Colon (tissue), 2 donors: ENCODE data around the gene NFKBIZ.

Experiments
- FAIRE-seq: peaks from 2 replicates; lab custom pipeline; 2012; peaks lifted over from hg19 to GRCh38; lab: Jason Lieb, UNC
- donor health status: control.
- donor health status: control.

Gene NFKBIZ

GRCh38 chr3:101848754-101849713 lies at the start of gene NFKBIZ:
NFKBIZ (plus strand) TSS chr3:101849514; CDS start chr3:101849629, 115 bp downstream.
- FAIRE-seq = no peak

DNA sequence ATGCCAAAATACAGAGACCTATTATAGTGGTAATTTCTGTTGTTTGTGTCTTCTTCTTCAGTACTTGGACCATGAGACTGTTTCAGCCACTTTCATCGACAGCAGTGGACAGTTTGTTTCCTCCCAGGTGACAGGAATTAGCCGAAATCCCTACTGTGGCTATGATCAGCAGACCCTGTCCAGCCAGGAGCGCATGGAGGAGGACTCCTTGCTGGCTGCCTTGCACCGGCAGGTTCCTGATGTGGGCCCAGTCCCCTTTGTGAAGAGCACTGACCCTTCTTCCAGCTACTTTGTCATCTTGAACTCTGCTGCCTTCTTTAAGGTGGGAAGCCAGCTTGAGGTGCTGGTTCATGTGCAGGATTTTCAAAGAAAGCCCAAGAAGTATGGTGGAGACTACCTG lies 48.1 kb upstream of the NFKBIZ start:
- no peak for FAIRE-seq

DNA sequence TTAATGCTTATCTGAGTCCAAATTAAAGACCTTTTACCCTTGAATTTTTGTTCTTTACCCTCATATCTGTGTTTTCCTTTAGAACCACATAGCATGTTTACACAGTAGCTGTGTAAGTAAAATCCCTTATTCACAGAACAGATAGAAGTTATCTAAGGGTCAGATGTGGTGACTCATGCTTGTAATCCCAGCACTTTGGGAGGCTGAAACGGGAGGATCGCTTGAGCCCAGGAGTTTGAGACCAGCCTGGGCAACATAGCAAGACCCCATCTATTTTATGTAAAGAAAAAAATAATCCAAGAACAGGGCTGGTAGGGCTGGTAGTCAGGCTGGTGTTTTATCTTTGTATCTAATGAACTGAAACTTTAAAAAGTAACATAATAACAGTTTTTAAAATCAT lies 47.1 kb upstream of the NFKBIZ start:
- FAIRE-seq = no peak

- FAIRE-seq = peak; percentile 71
Measured at GRCh38 chr3:101803173-101803782, 46.0 kb upstream of the NFKBIZ start.

DNA sequence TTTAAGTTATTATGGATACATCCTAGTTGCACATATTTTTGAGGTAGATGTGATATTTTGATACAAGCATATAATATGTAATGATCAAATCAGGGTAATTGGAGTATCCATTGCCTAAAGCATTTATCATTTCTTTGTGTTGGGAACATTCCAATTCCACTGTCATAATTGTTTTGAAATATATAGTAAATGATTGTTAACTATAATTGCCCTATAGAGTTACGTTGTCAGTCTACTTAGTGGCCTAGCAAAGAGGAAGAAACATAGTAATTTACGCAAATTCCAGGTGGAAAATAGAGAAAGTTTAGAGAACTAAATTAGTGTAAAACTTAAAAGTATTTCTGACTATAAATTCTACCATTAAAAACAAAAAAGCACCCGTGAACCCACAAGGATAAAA lies 45.4 kb upstream of the NFKBIZ start:
- no peak for FAIRE-seq

DNA sequence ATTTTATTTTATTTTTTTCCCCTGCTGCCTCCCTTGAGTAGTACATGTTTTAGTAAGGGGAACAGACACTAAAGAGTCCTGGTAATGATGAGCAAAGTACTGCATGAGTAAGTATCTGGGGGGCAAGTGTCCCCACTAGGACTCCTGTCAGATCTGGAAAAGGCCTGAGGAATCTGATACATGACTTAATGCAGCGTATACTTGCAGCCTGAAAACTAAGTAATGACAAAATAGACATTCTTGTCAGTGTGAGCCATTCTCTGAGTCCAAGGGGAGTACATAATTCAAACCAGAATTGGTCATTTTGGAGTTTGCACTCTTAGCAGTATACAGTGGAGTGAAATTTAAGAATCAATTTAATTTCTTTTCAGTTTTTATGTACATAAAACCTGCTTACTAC lies 42.8 kb upstream of the NFKBIZ start:
- no peak for FAIRE-seq

DNA sequence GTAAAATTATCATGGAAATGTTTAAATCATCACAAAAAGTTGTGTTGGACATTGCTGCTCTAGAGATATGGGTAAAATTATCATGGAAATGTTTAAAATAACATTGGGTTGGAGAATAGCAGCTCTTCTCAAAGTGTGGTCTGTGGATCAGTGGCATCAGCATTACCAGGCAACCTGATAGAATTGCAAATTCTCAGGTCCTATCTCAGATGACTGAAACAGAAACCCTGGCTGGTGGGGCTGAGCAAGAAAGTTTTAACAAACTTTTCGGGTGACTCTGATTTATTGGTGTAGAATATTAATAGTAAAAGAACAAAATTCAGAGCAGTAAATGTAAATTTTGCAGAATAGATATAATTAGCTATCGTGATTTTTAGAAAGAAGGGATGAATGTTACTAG lies 41.4 kb upstream of the NFKBIZ start:
- no peak for FAIRE-seq

DNA sequence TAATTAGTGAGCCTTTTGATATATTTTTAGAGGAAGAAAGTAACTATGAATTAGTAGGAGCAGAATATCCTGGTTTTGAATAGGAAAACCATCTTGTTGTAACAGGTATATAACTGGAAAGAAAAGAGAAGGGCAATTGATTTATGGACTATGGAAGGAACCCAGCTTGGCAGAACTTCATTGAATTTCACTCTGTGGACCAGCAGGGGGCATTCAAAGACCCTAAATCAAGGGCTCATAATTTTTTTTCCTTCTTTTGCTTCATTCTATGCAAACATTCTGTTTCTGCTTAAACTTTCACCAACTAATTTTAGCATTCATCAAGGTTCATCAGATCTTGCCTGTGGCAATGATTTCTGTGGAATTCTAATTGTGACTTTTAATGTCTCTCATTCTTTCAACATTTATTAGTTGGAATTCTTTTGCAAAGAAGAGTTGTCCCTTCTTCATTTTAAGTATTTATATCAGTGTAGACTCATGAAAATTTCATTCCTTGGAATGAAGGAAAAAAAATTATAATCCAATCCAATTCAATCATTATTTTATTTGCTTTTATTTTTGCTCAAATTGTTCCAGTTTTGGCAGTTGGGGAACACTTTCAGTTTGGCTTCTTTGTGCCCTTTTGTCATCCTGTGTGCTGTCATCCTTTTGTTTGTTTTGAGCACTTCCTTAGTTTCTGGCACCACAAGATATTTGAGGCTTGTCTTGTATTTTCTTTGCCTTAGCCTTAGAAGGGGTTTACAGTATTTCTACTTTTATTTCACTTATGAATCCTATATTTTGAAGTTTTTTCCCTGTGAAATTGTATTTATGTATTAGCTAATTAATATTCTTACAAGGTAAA lies 39.9 kb upstream of the NFKBIZ start:
- FAIRE-seq = peak; percentile 58

- FAIRE-seq = no peak
Measured at GRCh38 chr3:101810022-101810418, 39.3 kb upstream of the NFKBIZ start.

DNA sequence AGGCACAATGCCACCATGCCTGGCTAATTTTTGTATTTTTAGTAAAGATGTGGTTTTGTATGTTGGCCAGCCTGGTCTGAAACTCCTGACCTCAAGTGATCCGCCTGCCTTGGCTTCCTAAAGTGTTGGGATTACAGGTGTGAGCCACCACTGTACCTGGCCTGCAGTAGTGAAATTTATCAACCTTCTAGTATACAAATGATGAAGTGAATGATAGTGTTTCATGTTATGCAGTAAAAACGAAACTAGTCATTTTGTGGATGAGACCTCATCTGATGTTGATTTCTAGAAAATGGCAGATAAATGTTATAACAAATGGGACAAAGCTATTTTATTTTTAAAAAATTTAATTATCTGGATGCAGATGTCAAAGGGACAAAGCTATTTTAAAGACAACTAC lies 37.4 kb upstream of the NFKBIZ start:
- no peak for FAIRE-seq

GRCh38 chr3:101812895-101813294 lies 36.4 kb upstream of the NFKBIZ start:
- FAIRE-seq = no peak

DNA sequence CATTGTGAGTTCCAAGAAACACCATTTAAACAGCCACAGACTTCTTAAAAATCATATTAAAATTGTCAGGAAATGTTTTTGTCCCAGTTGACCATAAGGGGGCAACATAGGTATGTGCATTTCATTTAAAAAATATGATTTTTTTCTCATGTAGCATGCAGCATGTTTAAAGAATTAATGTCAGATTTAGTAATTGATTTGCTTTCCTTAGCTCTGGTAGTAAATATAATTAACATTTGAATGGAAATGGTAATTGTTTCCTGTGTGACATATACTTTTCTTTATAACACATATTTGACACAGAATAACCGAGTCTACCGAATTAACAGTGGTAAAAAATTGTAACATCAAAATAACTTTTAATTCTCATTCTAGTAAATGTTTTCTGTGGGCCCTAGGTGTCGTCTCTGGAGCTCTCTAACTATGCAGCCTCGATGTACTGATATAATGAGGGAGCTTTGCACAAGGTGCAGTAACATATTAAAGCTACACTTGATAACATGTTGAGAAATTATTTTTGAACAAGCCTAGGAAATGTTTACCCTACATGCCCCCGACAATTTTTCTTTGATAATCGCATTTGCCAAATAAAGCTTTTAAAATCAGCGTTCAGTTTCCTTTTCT lies 35.4 kb upstream of the NFKBIZ start:
- peak; percentile 87 for FAIRE-seq

GRCh38 chr3:101814835-101815234 lies 34.5 kb upstream of the NFKBIZ start:
- no peak for FAIRE-seq

GRCh38 chr3:101816215-101817149 lies 32.8 kb upstream of the NFKBIZ start:
- no peak for FAIRE-seq

GRCh38 chr3:101817992-101818391 lies 31.3 kb upstream of the NFKBIZ start:
- no peak for FAIRE-seq

DNA sequence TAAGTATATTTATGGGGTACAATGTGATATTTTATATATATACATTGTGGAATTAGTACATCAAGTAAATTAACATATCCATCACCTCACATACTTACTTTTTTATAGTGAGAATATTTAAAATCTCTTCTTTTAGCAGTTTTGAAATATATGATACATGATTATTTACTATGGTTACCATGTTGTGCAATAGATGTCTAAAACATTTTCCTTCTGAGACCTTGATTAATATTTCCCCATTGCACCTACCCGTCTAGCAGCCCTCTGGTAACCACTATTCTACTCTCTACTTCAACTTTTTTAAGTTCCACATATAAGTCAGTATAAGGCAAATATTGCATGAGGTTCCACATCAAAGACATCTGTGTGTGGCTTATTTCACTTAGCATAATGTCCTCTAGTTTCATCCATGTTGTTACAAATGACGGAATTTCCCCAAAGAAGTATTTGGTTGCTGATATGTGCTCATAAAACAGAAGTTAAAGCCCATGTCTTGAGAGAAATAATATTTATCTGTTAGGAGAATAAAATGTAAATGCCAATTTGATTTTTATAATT lies 29.6 kb upstream of the NFKBIZ start:
- FAIRE-seq = peak; percentile 38

- no peak for FAIRE-seq
Measured at GRCh38 chr3:101821503-101821902, 27.8 kb upstream of the NFKBIZ start.

GRCh38 chr3:101823525-101823924 lies 25.8 kb upstream of the NFKBIZ start:
- no peak for FAIRE-seq

DNA sequence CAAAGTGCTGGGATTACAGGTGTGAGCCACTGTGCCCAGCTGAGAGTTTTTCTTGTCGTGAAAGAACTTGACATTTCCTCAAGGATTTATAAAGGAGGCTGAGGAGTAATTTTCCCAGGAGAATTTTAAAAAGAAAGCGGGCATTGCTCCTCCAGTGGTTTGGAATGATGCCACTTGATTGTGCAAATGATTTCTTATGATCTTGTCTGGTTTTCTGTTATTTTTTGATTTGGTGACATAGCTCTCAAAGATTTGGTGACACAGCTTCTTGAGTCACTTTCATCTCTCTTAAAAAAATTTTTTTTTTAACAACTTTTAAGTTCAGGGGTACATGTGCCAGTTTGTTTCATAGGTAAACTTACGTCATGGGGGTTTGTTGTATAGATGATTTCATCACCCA lies 24.6 kb upstream of the NFKBIZ start:
- no peak for FAIRE-seq

DNA sequence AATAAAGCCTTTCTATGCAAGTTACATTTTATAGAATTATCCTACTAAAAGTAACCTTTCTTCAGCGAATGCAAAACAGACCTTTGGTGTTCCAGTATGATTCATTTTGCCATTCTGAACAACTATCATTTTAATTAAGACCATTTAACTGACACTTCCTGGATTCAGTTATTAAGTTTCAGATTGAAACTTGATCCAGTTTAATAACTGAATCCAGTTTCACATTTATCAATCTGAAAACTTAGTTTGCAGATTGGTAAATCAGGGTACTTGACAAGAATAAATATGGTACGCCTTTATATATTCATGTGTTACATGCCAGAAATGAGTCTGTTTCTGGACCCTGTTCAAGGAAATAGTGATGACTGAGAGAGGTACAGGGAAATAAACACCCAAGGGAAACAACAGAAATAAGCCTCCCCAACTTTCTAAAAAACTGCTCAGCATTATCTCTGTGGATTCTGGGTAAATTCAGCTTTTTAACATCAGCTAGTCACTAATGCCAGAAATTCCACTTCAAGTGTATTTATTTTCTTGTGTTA lies 23.3 kb upstream of the NFKBIZ start:
- no peak for FAIRE-seq
